Type B pancreatic cell (in vitro differentiated cells): ENCODE measurements around the gene KREMEN1. TPM values are rescaled to one million over a fixed set of nuclear protein-coding genes. Genes with fewer than 3 reads are reported as not detected.
A peak's percentile ranks its signal among the peaks of the same experiment; 100 is the strongest.

Experiments used
- DNase-seq: peaks from one replicate; pipeline ENCODE4 v3.0.0; 2021; ENCODE audit warnings: mixed read lengths; ENCODE audit not compliant: unreplicated experiment; ENCODE audit errors: extremely low spot score
- H3K27ac Mint-ChIP-seq: 2 replicates; pipeline ENCODE4 v1.8.0; 2021; ENCODE audit warnings: mild to moderate bottlenecking, mixed read lengths
- H3K27me3 Mint-ChIP-seq: 2 replicates; pipeline ENCODE4 v1.8.0; 2021; ENCODE audit warnings: mixed read lengths
- H3K36me3 Mint-ChIP-seq: 2 replicates; pipeline ENCODE4 v1.8.0; 2021; ENCODE audit warnings: mixed read lengths
- H3K4me1 Mint-ChIP-seq: one replicate; pipeline ENCODE4 v1.8.0; 2021; ENCODE audit warnings: mixed read lengths; ENCODE audit not compliant: unreplicated experiment
- H3K4me3 Mint-ChIP-seq: 2 replicates; pipeline ENCODE4 v1.8.0; 2021; ENCODE audit warnings: mild to moderate bottlenecking, mixed read lengths
- H3K9me3 Mint-ChIP-seq: 2 replicates; pipeline ENCODE4 v1.8.0; 2021; ENCODE audit warnings: mixed read lengths
- CTCF ChIP-seq: fragments of 200-600 bp; sonication (generic); conservative IDR thresholded peaks from 2 replicates; pipeline ENCODE4 v1.5.0; 2021; ENCODE audit warnings: antibody characterized with exemption, mild to moderate bottlenecking
- total RNA-seq: library from RNA; stranded (reverse); gene quantifications from 2 replicates; pipeline ENCODE4 v1.2.1, GENCODE V29; 2021; ENCODE audit warnings: low replicate concordance

Gene KREMEN1
- total RNA-seq, 1 donor from 2014 or later, result 26.2 TPM

- H3K36me3 Mint-ChIP-seq, result no peaks in the 10 kb centered on the region
- no peak for TF ChIP-seq CTCF
- DNase-seq, result no peak
- H3K27me3 Mint-ChIP-seq, result no peaks in the 10 kb centered on the region
- H3K4me3 Mint-ChIP-seq, result no peak overlapping the region
- no peak overlapping the region for H3K27ac Mint-ChIP-seq
- peaks cover 9% of the 10 kb centered on the region for H3K4me1 Mint-ChIP-seq
- H3K9me3 Mint-ChIP-seq, result no peaks in the 10 kb centered on the region
Measured at GRCh38 chr22:29190051-29190450, 117.2 kb downstream of the KREMEN1 start.

GRCh38 chr22:29190918-29191317 lies 118.1 kb downstream of the KREMEN1 start:
- Mint-ChIP-seq H3K36me3 (no peaks in the 10 kb centered on the region), H3K4me1 (peaks cover 12% of the 10 kb centered on the region), H3K9me3 (no peaks in the 10 kb centered on the region), H3K4me3 (no peak overlapping the region), H3K27me3 (no peaks in the 10 kb centered on the region), H3K27ac (no peak overlapping the region)
- no peak for DNase-seq
- TF ChIP-seq CTCF, result no peak

DNA sequence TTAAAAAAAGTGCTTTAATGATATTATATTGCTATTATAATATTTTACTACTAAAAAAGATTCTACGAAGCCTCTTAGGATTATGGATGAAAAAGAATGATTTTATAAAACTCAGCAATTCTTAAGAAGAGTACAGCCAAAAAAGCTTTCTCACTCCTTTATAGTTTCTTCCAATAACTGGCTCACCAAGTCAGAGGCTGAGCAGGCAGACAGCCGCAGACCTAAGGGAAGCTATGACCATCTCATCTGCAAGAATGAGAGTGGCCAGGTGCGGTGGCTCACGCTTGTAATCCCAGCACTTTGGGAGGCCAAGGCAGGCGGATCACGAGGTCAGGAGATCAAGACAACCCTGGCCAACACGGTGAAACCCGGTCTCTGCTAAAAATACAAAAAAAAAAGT lies 120.2 kb downstream of the KREMEN1 start:
- no peak overlapping the region for H3K4me3 Mint-ChIP-seq
- peaks cover 17% of the 10 kb centered on the region for H3K4me1 Mint-ChIP-seq
- no peak for DNase-seq
- H3K27me3 Mint-ChIP-seq, result no peaks in the 10 kb centered on the region
- no peaks in the 10 kb centered on the region for H3K9me3 Mint-ChIP-seq
- H3K36me3 Mint-ChIP-seq, result no peaks in the 10 kb centered on the region
- no peak for TF ChIP-seq CTCF
- H3K27ac Mint-ChIP-seq, result no peak overlapping the region

DNA sequence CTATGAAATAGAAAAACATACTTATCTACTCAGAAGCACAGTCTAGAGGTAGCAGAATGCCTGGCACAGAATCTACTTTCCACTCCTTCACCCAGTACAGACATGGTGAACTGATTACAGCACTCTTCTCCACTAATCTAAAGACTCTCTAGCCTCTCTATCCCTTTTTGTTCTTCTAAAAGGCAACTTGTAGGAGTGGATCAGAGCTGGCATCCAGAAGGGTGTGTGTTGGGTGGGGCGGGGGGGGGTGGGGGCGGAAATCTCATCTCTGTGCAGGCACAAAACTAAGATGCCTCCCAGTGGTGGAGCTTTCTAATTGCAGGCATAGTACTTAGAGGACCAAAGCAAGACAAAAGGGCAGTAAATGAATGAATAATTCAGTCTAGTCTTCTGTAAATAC lies 121.3 kb downstream of the KREMEN1 start:
- no peak for DNase-seq
- Mint-ChIP-seq H3K36me3 (no peaks in the 10 kb centered on the region), H3K27ac (no peak overlapping the region), H3K27me3 (no peaks in the 10 kb centered on the region), H3K9me3 (no peaks in the 10 kb centered on the region), H3K4me1 (peaks cover 13% of the 10 kb centered on the region), H3K4me3 (no peak overlapping the region)
- TF ChIP-seq CTCF, result peak; percentile 65

GRCh38 chr22:29195118-29195963 lies 122.5 kb downstream of the KREMEN1 start:
- no peak for DNase-seq
- Mint-ChIP-seq H3K4me3 (no peak overlapping the region), H3K4me1 (peaks cover 13% of the 10 kb centered on the region), H3K9me3 (no peaks in the 10 kb centered on the region), H3K27me3 (peaks cover 3% of the 10 kb centered on the region), H3K27ac (no peak overlapping the region), H3K36me3 (no peaks in the 10 kb centered on the region)
- no peak for TF ChIP-seq CTCF
